MG63 (cell line): Measurements from ENCODE around the gene MORN4. TPM values are rescaled to one million over a fixed set of nuclear protein-coding genes. Genes with fewer than 3 reads are reported as not detected.
"Not testable (repeated sequence)": the region's sequence is repeated elsewhere in the genome, so short reads cannot be mapped to it uniquely, and the experiment has no call there.

Source experiments
- DNase-seq: peaks from one replicate; pipeline ENCODE4 v3.0.0-alpha.2; 2020
- H3K27me3 ChIP-seq: fragments of 250-450 bp; sonication (Bioruptor Pico); 2 replicates; pipeline ENCODE4 v1.5.1; 2020; ENCODE audit warnings: mild to moderate bottlenecking, moderate library complexity
- H3K36me3 ChIP-seq: fragments of 250-450 bp; sonication (Bioruptor Pico); 2 replicates; pipeline ENCODE4 v1.5.1; 2020; ENCODE audit warnings: mild to moderate bottlenecking, moderate library complexity
- H3K4me3 ChIP-seq: fragments of 250-450 bp; sonication (Bioruptor Pico); 2 replicates; pipeline ENCODE4 v1.5.1; 2020; ENCODE audit warnings: mild to moderate bottlenecking, moderate library complexity
- H3K9me3 ChIP-seq: fragments of 250-450 bp; sonication (Bioruptor Pico); 2 replicates; pipeline ENCODE4 v1.5.1; 2020; ENCODE audit warnings: mild to moderate bottlenecking, moderate library complexity
- total RNA-seq: library from RNA; depleted of rRNA; stranded (reverse); fragments of >200 nt; shearing (Covaris generic); gene quantifications from 2 replicates; pipeline ENCODE4 v1.2.3, GENCODE V29; 2014; ENCODE audit warnings: low replicate concordance

MORN4 gene
- total RNA-seq, 1 experiment from 2014 or later: 7.0 TPM

DNA sequence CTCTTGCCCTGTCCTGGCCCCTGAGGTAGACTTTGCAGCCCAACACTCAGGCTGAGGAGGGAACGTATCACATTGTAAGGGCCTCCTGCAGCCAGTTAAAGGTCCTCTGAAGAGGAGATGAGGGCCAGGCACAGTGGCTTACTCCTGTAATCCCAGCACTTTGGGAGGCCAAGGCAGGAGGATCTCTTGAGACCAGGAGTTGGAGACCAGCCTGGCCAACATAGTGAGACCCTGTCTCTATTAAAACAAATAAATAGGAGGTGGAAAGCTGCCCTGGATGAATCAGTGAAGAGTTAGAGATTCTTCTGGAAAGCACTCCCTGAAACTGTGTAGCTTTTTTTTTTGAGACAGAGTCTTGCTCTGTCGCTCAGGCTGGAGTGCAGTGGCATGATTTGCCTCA is 46.1 kb downstream of the MORN4 start:
- no peaks in the 10 kb centered on the region for H3K27me3 ChIP-seq
- H3K36me3 ChIP-seq: no peaks in the 10 kb centered on the region
- DNase-seq: no peak
- no peak overlapping the region for H3K4me3 ChIP-seq
- H3K9me3 ChIP-seq: no peaks in the 10 kb centered on the region

DNA sequence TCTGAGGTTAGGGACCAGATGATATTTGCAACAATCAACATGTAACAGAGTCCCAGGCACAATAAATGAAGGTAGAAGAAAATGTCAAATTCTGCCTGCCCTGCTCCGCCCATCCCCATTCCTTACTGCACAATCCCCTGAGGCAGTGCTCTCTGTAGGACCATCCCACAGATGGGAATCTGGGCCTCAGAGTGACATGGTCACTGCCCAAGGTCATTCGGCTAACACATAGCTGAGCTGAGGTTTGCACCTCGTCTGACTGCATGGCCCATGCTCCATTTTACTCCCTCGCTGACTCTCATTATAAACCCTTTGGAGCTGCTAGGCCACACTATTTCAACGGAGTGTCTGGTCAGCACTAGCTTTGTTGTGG is 47.9 kb downstream of the MORN4 start:
- DNase-seq: no peak
- H3K27me3 ChIP-seq: no peaks in the 10 kb centered on the region
- H3K36me3 ChIP-seq: no peaks in the 10 kb centered on the region
- no peaks in the 10 kb centered on the region for H3K9me3 ChIP-seq
- H3K4me3 ChIP-seq: no peak overlapping the region

DNA sequence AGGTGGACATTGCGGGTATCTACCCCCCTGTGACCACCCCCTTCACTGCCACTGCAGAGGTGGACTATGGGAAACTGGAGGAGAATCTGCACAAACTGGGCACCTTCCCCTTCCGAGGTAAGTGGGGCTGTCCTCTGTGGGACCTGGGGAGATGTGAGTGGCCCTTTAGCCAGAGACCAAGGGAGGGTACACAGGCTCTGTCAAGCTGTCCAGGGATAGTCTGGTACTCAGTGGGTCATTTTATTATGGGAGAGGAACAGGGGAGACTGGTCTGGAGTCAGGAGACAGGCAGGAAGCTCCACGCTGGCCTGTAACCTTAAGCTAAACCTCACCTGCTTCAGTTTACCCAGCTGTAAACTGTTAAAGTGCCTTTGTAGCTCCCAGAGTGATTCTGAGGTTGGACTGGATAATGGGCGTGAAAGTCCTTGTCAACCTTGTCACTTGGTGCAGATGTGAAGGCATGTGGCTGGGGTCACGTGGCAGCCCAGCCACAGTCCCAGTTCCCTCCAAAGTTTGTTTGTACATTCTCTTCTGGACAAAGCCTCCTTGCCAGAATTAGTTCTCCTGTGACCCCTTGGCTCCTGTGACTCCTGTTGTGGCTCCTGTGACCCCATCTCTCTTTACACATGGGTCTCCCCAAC is 48.4 kb downstream of the MORN4 start:
- no peaks in the 10 kb centered on the region for H3K36me3 ChIP-seq
- no peak for DNase-seq
- no peaks in the 10 kb centered on the region for H3K9me3 ChIP-seq
- no peaks in the 10 kb centered on the region for H3K27me3 ChIP-seq
- H3K4me3 ChIP-seq: peak overlapping the region; percentile 40

DNA sequence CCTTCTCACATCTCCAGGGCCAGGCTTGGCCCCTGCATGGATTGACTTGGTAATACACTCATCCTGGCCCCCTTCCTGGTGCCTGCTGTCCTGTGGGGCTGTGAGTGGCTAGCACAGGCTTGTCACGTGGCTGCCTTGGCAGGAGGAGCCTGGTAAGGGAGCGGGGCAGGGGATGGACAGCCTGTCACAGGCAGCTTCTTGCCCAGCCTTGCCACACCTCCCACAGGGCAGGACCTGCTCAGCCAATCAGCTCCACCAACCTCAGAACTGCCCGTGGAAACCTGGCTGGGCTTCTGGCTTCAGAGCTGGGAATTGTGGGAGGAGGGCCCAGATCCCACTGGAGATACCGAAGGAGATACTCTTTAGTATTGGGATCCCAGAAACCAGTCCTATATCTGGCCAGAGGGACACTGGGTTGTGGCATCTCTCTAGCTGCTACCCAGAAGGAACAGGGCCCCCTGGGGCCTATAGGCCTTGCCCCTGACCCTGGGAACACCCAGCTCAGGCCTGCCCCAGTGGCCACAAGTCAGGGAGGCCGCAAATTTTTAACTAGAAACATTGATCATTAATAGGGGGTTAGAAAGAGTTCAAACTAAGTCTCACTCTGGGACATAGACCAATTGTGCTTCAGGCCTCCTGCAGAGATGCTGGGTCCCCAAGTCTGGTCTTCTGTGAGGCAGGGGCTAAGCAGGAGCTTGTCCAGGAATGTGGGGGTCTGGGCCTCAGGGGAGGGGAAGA is 49.1 kb downstream of the MORN4 start, which contains the start of gene HOGA1:
Gene HOGA1, plus strand, starts transcription at position 330 of the 738 bp plus-strand sequence. Its CDS starts 315 bp downstream, at position 645.
- Histone ChIP-seq H3K27me3 (no peaks in the 10 kb centered on the region), H3K4me3 (peak within 1 kb of the TSS; percentile 40), H3K36me3 (no peaks in the 10 kb centered on the region), H3K9me3 (no peaks in the 10 kb centered on the region)
- peak; percentile 100 for DNase-seq

DNA sequence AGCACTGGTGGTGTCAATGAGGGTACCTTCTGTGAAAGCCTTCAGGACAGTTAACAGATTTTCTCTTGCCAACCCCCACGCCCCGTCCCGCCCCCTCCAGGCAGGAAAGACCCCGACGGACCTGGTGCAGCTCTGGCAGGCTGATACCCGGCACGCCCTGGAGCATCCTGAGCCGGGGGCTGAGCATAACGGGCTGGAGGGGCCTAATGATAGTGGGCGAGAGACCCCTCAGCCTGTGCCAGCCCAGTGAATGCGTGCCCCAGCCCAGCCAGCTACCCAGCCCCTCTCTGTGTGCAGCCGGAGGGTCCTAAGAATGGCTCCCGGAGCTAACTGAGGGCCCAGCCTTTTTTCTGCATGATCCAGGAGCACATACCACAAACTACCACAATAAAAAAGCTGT is 49.8 kb downstream of the MORN4 start:
- no peaks in the 10 kb centered on the region for H3K36me3 ChIP-seq
- no peaks in the 10 kb centered on the region for H3K27me3 ChIP-seq
- no peak overlapping the region for H3K4me3 ChIP-seq
- DNase-seq: no peak
- H3K9me3 ChIP-seq: no peaks in the 10 kb centered on the region

DNA sequence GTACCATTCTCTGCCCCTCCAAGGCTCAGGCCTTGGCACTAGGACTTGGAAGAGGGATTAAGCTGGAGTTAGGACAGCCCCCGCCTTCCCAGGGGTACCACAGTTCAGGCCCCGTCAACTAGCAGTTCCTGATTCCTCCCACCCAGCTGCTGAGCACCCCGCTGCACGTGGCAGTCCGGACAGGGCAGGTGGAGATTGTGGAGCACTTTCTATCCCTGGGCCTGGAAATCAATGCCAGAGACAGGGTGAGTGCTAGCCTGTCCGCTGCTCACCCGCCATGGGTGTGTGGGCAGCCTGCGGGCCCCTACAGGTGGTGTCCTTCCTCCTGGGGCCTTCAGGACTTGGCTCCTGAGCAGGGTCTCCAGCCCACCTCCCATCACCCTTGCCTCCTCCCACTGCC is 51.1 kb downstream of the MORN4 start:
- no peak overlapping the region for H3K4me3 ChIP-seq
- no peaks in the 10 kb centered on the region for H3K27me3 ChIP-seq
- H3K9me3 ChIP-seq: no peaks in the 10 kb centered on the region
- no peak for DNase-seq
- H3K36me3 ChIP-seq: no peaks in the 10 kb centered on the region

DNA sequence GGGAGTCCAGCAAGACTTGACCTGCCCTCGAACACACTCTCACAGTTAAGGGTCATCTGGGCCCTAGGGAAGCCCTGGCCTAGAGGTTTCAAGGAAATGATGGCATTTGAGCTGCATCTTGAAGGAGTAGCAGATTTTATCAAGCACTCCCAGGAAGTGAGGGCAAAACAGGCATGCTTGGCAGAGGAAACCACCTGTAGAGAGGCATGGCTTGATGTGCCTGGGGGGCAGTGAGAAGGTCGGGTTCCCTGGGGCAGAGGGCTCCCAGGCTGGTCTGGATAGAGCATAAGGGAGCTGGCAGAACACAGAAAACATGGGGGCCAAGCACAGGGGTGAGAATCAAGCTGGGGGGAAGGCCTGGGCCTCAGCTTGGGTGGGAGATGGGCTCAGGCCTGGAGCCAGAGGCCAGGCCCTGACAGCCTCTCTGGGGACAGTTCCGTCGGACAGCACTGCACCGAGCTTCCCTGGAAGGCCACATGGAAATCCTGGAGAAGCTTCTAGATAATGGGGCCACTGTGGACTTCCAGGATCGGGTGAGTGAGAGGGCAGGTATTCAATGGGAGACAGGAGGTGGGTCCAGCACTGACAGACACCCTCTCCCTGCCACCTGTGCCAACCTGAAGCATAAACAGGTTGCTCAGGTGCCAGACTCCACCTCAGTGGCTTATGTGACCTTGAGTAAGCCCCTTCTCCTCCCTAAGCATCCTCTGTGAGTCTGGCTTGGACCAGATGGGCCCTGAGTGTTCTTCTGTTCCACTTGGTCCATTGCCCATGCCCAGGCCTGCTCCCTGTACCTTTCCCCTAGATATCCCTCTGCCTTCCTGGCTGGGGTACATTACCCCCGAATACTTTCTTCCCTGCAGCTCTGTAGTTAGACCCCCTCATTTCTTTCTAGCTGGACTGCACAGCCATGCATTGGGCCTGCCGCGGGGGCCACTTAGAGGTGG is 52.6 kb downstream of the MORN4 start:
- DNase-seq: no peak
- H3K9me3 ChIP-seq: no peaks in the 10 kb centered on the region
- H3K4me3 ChIP-seq: no peak overlapping the region
- H3K27me3 ChIP-seq: no peaks in the 10 kb centered on the region
- no peaks in the 10 kb centered on the region for H3K36me3 ChIP-seq

DNA sequence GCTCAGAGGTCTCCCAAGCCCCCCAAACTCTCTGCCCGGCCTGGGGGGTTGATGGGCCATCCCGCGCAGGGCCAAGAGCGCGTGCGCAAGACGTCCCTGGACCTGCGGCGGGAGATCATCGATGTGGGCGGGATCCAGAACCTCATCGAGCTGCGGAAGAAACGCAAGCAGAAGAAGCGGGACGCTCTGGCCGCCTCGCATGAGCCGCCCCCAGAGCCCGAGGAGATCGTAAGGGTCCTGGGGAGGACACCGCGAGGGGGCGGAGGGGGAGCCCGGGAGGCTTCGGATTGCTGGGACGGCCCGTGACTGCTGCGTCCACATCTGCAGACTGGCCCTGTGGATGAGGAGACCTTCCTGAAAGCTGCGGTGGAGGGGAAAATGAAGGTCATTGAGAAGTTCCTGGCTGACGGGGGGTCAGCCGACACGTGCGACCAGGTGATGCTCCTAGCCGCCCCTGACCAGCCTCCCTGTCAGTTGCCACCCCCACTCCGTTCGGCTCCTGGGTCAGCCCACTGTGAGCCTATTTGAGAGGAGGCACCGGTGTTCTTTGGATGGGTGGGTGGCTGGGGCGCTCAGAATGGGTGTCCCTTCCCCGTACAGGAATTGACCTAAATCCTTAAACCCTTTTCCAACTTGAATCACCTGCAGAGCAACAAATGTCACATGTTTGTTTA is 55.0 kb downstream of the MORN4 start:
- Histone ChIP-seq H3K27me3 (no peaks in the 10 kb centered on the region), H3K36me3 (no peaks in the 10 kb centered on the region), H3K9me3 (no peaks in the 10 kb centered on the region), H3K4me3 (no peak overlapping the region)
- DNase-seq: no peak

DNA sequence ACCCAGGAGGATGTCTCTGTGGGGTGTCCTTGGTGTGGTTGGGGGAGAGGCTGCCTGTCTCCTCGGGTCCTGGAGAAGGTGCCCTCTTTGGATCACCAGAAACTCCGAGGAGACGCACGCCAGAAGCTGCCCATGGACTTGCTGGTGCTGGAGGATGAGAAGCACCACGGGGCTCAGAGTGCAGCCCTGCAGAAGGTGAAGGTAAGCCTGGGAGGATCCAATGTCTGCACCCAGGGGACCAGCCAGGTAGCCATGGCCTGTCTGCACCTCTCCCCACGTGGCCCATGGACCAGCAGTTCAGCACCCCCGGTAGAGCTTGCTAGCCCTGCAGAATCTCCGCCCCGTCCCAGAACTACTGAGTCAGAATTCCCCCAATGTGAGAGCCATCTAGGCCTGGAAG is 55.6 kb downstream of the MORN4 start:
- Histone ChIP-seq H3K27me3 (no peaks in the 10 kb centered on the region), H3K36me3 (no peaks in the 10 kb centered on the region), H3K9me3 (no peaks in the 10 kb centered on the region), H3K4me3 (no peak overlapping the region)
- no peak for DNase-seq

DNA sequence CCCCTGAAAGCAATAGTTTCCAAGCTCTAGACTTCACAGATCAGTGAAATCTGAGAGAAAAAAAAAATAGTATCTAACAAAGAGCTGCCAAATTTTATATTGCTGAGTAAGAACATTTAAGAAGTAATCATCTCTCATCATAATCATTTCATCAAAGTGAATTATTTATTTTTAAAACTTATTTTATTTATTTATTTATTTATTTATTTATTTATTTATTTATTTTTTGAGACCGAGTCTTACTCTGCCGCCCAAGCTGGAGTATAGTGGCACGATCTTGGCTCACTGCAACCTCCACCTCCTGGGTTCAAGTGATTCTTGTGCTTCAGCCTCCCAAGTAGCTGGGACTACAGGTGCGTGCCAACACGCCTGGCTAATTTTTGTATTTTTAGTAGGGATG is 56.8 kb downstream of the MORN4 start:
- not testable (repeated sequence) for H3K27me3 ChIP-seq, DNase-seq, H3K9me3 ChIP-seq, H3K4me3 ChIP-seq, H3K36me3 ChIP-seq

DNA sequence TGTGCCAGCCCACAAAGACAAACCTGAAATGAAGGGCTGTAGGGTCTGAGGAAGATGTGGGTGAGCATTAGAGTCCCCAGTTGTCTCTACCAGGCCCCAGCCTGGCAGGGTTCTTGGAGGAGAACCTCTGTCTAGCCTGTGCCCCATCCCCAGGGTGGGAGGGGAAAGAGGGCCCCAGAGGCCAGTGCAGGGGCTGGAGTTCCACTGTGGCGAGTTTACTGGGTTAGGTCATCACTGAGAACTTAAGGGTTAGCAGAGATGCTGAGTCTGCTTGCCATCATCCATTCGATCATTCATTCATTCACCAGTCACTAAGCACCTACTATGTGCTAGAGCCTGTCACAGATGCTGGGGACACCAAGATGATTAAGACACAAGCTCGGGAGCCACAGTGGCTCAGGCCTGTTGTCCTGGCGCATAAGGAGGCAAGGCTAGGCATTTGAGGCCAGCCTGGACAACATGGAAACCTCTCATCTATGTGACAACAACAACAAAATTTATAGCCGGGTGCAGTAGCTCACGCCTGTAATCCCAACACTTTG is 58.1 kb downstream of the MORN4 start:
- DNase-seq: peak; percentile 30
- no peak overlapping the region for H3K4me3 ChIP-seq
- H3K9me3 ChIP-seq: no peaks in the 10 kb centered on the region
- H3K27me3 ChIP-seq: no peaks in the 10 kb centered on the region
- no peaks in the 10 kb centered on the region for H3K36me3 ChIP-seq

DNA sequence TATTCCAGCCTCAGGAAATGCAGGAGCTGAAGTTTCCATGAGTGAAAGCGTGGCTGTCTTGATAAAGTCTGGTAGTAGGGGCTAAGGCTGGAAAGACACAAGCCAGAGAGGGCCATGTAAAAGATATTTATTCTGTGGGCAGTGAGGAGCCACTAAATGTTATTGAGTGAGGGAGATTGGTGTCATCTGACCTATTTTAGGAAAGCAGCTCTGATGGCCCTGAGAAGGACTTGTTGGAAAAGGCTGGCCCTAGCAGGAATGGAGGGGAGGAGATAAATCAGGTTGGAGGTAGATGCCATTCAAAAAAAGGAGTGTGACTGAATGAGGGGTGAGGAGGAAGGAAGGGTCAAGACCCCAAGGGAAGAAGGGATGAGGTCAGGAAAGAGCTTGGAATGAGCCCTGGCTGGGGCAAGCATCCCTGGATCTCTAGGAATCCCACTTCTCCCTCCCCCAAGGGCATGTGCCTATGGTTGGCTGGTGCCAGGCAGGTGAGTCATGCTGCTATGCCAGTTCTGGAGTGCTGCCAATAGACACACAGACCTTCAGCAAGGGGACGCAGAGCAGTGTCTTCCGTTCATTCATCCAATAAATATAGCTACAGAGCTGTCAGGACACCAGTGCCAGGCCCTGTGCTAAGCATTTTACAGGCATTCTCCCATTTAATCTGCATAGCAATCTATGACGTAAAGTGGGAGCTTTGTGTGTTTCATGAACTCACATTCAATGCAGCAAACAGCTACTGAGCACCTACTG is 58.8 kb downstream of the MORN4 start:
- H3K9me3 ChIP-seq: no peaks in the 10 kb centered on the region
- no peaks in the 10 kb centered on the region for H3K27me3 ChIP-seq
- peak; percentile 88 for DNase-seq

DNA sequence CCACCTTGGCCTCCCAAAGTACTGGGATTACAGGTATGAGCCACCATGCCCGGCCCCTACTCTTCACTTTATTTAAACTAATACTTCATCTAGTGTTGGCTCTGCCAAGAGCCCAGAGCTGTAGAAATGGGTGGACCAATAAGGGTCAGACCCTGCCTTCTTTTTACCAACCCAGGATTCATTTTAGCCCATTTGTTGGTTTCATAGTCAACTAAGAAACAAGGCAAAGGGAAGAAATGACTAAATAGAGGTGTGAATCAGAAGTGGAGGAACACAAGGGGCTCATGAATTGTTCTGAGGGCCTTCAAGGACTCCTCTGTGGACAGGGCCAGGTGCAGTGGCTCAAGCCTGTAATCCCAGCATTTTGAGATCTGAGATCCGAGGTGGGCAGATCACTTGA is 59.6 kb downstream of the MORN4 start:
- no peaks in the 10 kb centered on the region for H3K27me3 ChIP-seq
- H3K36me3 ChIP-seq: no peaks in the 10 kb centered on the region
- H3K4me3 ChIP-seq: no peak overlapping the region
- no peaks in the 10 kb centered on the region for H3K9me3 ChIP-seq
- no peak for DNase-seq

More for the DNA sequence above, 58.8 kb downstream of the MORN4 start:
- no peaks in the 10 kb centered on the region for H3K36me3 ChIP-seq
- H3K4me3 ChIP-seq: no peak overlapping the region

DNA sequence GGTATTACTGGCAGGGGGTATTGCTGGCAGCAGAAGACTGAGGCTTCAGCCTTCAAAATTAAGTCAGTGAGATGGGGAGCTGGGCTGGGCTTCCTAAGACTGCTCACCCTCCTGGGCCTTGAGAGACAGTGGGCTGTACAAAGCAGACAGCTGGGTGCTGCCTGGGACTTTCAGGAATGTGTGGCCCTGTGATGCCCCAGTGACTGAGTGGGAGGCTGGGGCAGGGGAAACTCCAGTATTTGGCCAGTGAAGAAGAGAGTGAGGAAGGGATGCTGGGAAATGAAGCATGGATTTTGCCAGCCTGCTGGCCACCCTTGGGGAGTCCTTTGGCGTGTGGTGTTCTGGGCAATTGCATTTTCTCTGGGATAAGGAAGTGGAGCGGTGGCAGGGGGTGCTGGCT is 60.3 kb downstream of the MORN4 start:
- Histone ChIP-seq H3K9me3 (no peaks in the 10 kb centered on the region), H3K36me3 (no peaks in the 10 kb centered on the region), H3K4me3 (no peak overlapping the region), H3K27me3 (no peaks in the 10 kb centered on the region)
- DNase-seq: no peak

DNA sequence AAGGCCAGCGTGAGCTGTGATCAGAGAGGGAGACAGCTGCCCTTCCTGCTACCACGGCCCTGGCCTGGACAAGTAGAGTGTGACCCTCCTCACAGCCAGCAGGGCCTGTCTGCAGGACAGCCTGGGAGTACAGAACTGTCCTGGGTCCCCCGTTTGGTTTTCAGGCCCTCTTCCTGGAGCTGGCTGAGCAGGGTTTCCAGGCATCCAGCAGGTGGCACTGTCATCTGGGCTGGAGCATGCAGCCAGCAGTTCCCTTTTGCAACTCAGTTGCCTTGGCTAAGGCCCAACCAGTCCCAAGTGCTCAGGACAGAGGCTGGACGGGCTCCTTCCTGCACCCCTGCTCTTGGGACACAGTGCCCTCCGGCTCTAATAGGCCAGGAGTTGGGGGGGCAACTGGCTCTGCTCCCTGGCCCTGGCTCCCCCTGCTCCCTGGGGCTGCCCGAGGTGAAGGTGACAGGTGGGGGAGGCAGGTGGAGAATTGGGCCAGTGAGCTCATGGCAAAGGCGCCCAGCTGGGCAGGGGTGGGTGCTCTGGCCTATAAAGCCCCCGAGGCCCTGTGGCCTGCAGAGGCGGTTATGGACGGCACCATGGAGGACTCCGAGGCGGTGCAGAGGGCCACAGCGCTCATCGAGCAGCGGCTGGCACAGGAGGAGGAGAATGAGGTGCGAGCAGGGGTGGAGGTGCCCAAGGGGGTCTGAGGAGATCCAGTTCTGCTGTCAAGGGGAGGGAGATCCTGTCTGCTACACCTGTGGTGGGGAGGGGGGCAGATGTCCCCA is 60.9 kb downstream of the MORN4 start, which contains the start of gene ANKRD2:
Gene ANKRD2, plus strand, starts transcription at position 566 of the 776 bp plus-strand sequence. Its CDS starts 10 bp downstream, at position 576.
- Histone ChIP-seq H3K27me3 (no peaks in the 10 kb centered on the region), H3K4me3 (no peak within 1 kb of the TSS), H3K9me3 (no peaks in the 10 kb centered on the region), H3K36me3 (no peaks in the 10 kb centered on the region)
- DNase-seq: peak; percentile 63
